Nephron (organoid): Measurements from ENCODE around the gene TMC4.
A peak's percentile ranks its signal among the peaks of the same experiment; 100 is the strongest.

ENCODE experiments used
- H3K27ac Mint-ChIP-seq, 3 experiments: 2 replicates each; pipeline ENCODE4 v1.8.0; 2020; ENCODE audit warnings: mixed read lengths in 3 of 3, mild to moderate bottlenecking in 2 of 3, moderate library complexity in 1 of 3
- H3K27me3 Mint-ChIP-seq: 2 replicates; pipeline ENCODE4 v1.8.0; 2021; ENCODE audit warnings: low read depth, mild to moderate bottlenecking, moderate library complexity, mixed read lengths
- H3K36me3 Mint-ChIP-seq: 2 replicates; pipeline ENCODE4 v1.8.0; 2020; ENCODE audit warnings: low read depth, mixed read lengths
- H3K4me1 Mint-ChIP-seq: 2 replicates; pipeline ENCODE4 v1.8.0; 2020; ENCODE audit warnings: mixed read lengths
- H3K4me3 Mint-ChIP-seq, 3 experiments: 2 replicates each; pipeline ENCODE4 v1.8.0; 2020; ENCODE audit warnings: mild to moderate bottlenecking in 3 of 3, mixed read lengths in 3 of 3, moderate library complexity in 2 of 3
- H3K9me3 Mint-ChIP-seq: 2 replicates; pipeline ENCODE4 v1.8.0; 2020; ENCODE audit warnings: mixed read lengths
- CTCF ChIP-seq, 3 experiments: fragments of 200-600 bp; sonication (generic); IDR thresholded peaks; one replicate each; pipeline ENCODE4 v1.5.0; 2021; ENCODE audit warnings: antibody characterized with exemption in 3 of 3; ENCODE audit not compliant: unreplicated experiment in 3 of 3

Gene TMC4

GRCh38 chr19:54148158-54148557 is 24.8 kb downstream of the TMC4 start:
- TF ChIP-seq CTCF (IDR thresholded peaks at IDR 0.05; ENCODE audit: unreplicated experiment in 3 of 3), result no peak
- Mint-ChIP-seq H3K27ac (peak overlapping the region in 1 of 3 experiments; percentile 87), H3K9me3 (no peaks in the 10 kb centered on the region), H3K27me3 (no peaks in the 10 kb centered on the region), H3K4me3 (no peak overlapping the region), H3K36me3 (peaks cover 66% of the 10 kb centered on the region), H3K4me1 (peaks cover 5% of the 10 kb centered on the region)

- Mint-ChIP-seq H3K4me1 (peaks cover 4% of the 10 kb centered on the region), H3K9me3 (no peaks in the 10 kb centered on the region), H3K27ac (peak overlapping the region; percentile 80 to 89 (median 87)), H3K27me3 (no peaks in the 10 kb centered on the region), H3K4me3 (peak overlapping the region in 2 of 3 experiments; percentile 40 to 51), H3K36me3 (peaks cover 69% of the 10 kb centered on the region)
- TF ChIP-seq CTCF (IDR thresholded peaks at IDR 0.05; ENCODE audit: unreplicated experiment in 3 of 3), result no peak
Observed at GRCh38 chr19:54147676-54148075, 25.3 kb downstream of the TMC4 start.

GRCh38 chr19:54145541-54146158 is 27.3 kb downstream of the TMC4 start:
- no peaks in the 10 kb centered on the region for H3K9me3 Mint-ChIP-seq

GRCh38 chr19:54142166-54142780 is 30.7 kb downstream of the TMC4 start:
- H3K4me3 Mint-ChIP-seq, result peak overlapping the region; percentile 50 to 85 (median 80)
- H3K36me3 Mint-ChIP-seq, result peaks cover 54% of the 10 kb centered on the region
- H3K4me1 Mint-ChIP-seq, result peaks cover 28% of the 10 kb centered on the region
- no peaks in the 10 kb centered on the region for H3K9me3 Mint-ChIP-seq
- no peaks in the 10 kb centered on the region for H3K27me3 Mint-ChIP-seq
- TF ChIP-seq CTCF (IDR thresholded peaks at IDR 0.05; ENCODE audit: unreplicated experiment in 3 of 3), result no peak
- peak overlapping the region; percentile 4 to 71 (median 42) for H3K27ac Mint-ChIP-seq

More at GRCh38 chr19:54145541-54146158, 27.3 kb downstream of the TMC4 start:
- H3K4me1 Mint-ChIP-seq, result peaks cover 14% of the 10 kb centered on the region
- H3K36me3 Mint-ChIP-seq, result peaks cover 70% of the 10 kb centered on the region
- H3K27me3 Mint-ChIP-seq, result no peaks in the 10 kb centered on the region
- no peak overlapping the region for H3K27ac Mint-ChIP-seq
- no peak overlapping the region for H3K4me3 Mint-ChIP-seq
- TF ChIP-seq CTCF (IDR thresholded peaks at IDR 0.05; ENCODE audit: unreplicated experiment in 3 of 3), result no peak

- no peak overlapping the region for H3K27ac Mint-ChIP-seq
- peaks cover 33% of the 10 kb centered on the region for H3K4me1 Mint-ChIP-seq
- TF ChIP-seq CTCF (IDR thresholded peaks at IDR 0.05; ENCODE audit: unreplicated experiment in 3 of 3), result no peak
- H3K36me3 Mint-ChIP-seq, result peaks cover 45% of the 10 kb centered on the region
- H3K4me3 Mint-ChIP-seq, result peak overlapping the region; percentile 50 to 85 (median 80)
- H3K9me3 Mint-ChIP-seq, result no peaks in the 10 kb centered on the region
- no peaks in the 10 kb centered on the region for H3K27me3 Mint-ChIP-seq
Observed at GRCh38 chr19:54141356-54141755, 31.6 kb downstream of the TMC4 start.
